Measurements from ENCODE around the gene SLC6A12. TPM values are rescaled to one million over a fixed set of nuclear protein-coding genes. Genes with fewer than 3 reads are reported as not detected.

The SLC6A12 gene
- total and polyA plus RNA-seq, 9 of the 15 experiments (the other 6 are each of a cell fraction or from before 2014, with no cell fraction given), result not detected

DNA sequence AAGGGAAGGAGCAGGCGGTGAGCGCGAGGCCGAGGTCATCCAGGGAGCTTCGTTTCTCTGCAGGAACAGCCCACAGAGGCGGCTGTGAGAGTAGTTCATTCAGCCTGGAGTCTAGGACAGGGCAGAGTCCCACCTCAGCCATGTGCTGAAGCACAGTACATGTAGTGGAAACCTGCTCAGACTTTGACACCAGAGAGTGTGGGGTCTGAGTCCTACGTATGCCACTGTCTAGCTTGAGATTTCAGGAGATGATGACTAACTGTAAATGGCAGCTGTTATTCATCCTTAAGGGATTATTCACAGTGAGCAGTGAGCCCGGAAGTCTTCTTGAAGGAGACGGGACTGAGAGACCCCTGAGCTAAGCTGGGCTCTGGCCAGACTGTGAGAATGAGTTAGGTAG is 49.6 kb upstream of the SLC6A12 start:
- ATAC-seq, result peak; percentile 48
- Histone ChIP-seq H3K4me1 (replicated peaks in 1 of 2; ENCODE audit: control insufficient read depth in 2 of 2, insufficient read depth in 2 of 2, low read length in 2 of 2) (peaks cover 0 to 12% of the 10 kb centered on the region in 2 experiments; a peak in 3 of 5 replicates), H3K4me2 (ENCODE audit: insufficient read depth, low read length) (no peak overlapping the region), H3K79me2 (ENCODE audit: control insufficient read depth, insufficient read depth, low read length) (no peaks in the 10 kb centered on the region), H4K20me1 (replicated peaks; ENCODE audit: control insufficient read depth, insufficient read depth, low read length) (no peaks in the 10 kb centered on the region), H3K9me1 (ENCODE audit: control insufficient read depth, insufficient read depth, low read length) (no peaks in the 10 kb centered on the region), H2AFZ (ENCODE audit: low read depth, low read length) (peak overlapping the region; percentile 43), H3K9me3 (replicated peaks; ENCODE audit: control insufficient read depth, insufficient read depth, low read depth, low read length) (no peaks in the 10 kb centered on the region), H3K36me3 (ENCODE audit: control insufficient read depth, insufficient read depth, low read length) (no peaks in the 10 kb centered on the region), H3K27me3 (ENCODE audit: control insufficient read depth in 2 of 2, insufficient read depth in 2 of 2, low read length in 2 of 2) (no peaks in the 10 kb centered on the region; a peak in 2 of 5 replicates), H3K9ac (ENCODE audit: insufficient read depth in 1 of 2, low read depth in 2 of 2, low read length in 2 of 2) (no peak overlapping the region), H3K27ac (ENCODE audit: extremely low read depth, low read depth, low read length) (no peak overlapping the region; the same call in 2 of the 3 replicates), H3K4me3 (no peak overlapping the region)
- 36% methylated on average over 4 of the region's 9 CpGs for WGBS (ENCODE audit: insufficient coverage, low coverage, missing lambda C conversion rate)
- DNase-seq (ENCODE audit: extremely low read depth in 1 of 4, low spot score in 3 of 4), result no peak
- ChIA-PET CTCF (ENCODE audit: low intra/inter-chr PET ratio) (no interaction called here), POLR2A (interaction anchor here (0.8 kb wide), 1 partner anchor 13 kb away, joined by 3 read pairs; no protein-coding TSS in a partner anchor)
- FAIRE-seq, result no peak
- in situ Hi-C loops (cut with MboI) (no loop called here), intact Hi-C loops (cut with micrococcal nuclease) (no loop called here)
- no TSS peak for BruUV-seq (replicated peaks)
- TF ChIP-seq ZNF699 (CRISPR knock-in tag; IDR thresholded peaks at IDR 0.05; ENCODE audit: insufficient replicate concordance) (no peak), L3MBTL2 (IDR thresholded peaks at IDR 0.05) (peak; percentile 36)
- TF ChIP-seq, protein P1, sequence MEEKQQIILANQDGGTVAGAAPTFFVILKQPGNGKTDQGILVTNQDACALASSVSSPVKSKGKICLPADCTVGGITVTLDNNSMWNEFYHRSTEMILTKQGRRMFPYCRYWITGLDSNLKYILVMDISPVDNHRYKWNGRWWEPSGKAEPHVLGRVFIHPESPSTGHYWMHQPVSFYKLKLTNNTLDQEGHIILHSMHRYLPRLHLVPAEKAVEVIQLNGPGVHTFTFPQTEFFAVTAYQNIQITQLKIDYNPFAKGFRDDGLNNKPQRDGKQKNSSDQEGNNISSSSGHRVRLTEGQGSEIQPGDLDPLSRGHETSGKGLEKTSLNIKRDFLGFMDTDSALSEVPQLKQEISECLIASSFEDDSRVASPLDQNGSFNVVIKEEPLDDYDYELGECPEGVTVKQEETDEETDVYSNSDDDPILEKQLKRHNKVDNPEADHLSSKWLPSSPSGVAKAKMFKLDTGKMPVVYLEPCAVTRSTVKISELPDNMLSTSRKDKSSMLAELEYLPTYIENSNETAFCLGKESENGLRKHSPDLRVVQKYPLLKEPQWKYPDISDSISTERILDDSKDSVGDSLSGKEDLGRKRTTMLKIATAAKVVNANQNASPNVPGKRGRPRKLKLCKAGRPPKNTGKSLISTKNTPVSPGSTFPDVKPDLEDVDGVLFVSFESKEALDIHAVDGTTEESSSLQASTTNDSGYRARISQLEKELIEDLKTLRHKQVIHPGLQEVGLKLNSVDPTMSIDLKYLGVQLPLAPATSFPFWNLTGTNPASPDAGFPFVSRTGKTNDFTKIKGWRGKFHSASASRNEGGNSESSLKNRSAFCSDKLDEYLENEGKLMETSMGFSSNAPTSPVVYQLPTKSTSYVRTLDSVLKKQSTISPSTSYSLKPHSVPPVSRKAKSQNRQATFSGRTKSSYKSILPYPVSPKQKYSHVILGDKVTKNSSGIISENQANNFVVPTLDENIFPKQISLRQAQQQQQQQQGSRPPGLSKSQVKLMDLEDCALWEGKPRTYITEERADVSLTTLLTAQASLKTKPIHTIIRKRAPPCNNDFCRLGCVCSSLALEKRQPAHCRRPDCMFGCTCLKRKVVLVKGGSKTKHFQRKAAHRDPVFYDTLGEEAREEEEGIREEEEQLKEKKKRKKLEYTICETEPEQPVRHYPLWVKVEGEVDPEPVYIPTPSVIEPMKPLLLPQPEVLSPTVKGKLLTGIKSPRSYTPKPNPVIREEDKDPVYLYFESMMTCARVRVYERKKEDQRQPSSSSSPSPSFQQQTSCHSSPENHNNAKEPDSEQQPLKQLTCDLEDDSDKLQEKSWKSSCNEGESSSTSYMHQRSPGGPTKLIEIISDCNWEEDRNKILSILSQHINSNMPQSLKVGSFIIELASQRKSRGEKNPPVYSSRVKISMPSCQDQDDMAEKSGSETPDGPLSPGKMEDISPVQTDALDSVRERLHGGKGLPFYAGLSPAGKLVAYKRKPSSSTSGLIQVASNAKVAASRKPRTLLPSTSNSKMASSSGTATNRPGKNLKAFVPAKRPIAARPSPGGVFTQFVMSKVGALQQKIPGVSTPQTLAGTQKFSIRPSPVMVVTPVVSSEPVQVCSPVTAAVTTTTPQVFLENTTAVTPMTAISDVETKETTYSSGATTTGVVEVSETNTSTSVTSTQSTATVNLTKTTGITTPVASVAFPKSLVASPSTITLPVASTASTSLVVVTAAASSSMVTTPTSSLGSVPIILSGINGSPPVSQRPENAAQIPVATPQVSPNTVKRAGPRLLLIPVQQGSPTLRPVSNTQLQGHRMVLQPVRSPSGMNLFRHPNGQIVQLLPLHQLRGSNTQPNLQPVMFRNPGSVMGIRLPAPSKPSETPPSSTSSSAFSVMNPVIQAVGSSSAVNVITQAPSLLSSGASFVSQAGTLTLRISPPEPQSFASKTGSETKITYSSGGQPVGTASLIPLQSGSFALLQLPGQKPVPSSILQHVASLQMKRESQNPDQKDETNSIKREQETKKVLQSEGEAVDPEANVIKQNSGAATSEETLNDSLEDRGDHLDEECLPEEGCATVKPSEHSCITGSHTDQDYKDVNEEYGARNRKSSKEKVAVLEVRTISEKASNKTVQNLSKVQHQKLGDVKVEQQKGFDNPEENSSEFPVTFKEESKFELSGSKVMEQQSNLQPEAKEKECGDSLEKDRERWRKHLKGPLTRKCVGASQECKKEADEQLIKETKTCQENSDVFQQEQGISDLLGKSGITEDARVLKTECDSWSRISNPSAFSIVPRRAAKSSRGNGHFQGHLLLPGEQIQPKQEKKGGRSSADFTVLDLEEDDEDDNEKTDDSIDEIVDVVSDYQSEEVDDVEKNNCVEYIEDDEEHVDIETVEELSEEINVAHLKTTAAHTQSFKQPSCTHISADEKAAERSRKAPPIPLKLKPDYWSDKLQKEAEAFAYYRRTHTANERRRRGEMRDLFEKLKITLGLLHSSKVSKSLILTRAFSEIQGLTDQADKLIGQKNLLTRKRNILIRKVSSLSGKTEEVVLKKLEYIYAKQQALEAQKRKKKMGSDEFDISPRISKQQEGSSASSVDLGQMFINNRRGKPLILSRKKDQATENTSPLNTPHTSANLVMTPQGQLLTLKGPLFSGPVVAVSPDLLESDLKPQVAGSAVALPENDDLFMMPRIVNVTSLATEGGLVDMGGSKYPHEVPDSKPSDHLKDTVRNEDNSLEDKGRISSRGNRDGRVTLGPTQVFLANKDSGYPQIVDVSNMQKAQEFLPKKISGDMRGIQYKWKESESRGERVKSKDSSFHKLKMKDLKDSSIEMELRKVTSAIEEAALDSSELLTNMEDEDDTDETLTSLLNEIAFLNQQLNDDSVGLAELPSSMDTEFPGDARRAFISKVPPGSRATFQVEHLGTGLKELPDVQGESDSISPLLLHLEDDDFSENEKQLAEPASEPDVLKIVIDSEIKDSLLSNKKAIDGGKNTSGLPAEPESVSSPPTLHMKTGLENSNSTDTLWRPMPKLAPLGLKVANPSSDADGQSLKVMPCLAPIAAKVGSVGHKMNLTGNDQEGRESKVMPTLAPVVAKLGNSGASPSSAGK (IDR thresholded peaks at IDR 0.05), result peak; percentile 36; the same call in 1 of the 2 replicates
